ENCODE results near the gene CHID1.

DNA sequence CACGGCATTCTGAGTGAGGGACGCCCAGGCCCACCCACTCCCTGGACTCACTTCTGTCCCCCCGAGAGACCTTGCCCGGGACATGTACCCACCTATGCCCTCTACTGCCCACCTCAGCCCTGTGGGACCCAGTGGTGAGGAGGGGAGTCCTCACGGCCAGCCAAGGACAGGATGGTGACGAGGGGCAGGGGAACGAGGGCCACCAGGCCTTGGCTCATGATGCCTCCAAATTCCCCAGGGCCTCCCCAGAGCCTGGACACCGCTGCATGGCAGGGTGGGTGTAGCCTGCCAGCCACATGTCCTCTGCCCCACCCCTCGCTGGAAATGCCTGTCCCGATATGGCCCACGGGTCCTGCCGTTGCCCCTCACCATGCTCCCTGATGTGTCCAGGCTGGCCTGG is 41.8 kb downstream of the CHID1 start:
- TF ChIP-seq EZH2phosphoT487 (IDR thresholded peaks at IDR 0.05; ENCODE audit: insufficient read depth, low read depth) (no peak), EZH2 (IDR thresholded peaks at IDR 0.05; ENCODE audit: insufficient read depth, poor library complexity, severe bottlenecking) (no peak)
